ENCODE results near the gene ELL2.
A peak's percentile ranks its signal among the peaks of the same experiment; 100 is the strongest.

ELL2 gene

GRCh38 chr5:95951916-95952315, 9.7 kb downstream of the ELL2 start:
- H3K27me3 ChIP-seq (replicated peaks; ENCODE audit: insufficient read depth, low read length) = no peaks in the 10 kb centered on the region
- no peaks in the 10 kb centered on the region for H3K9me2 ChIP-seq (replicated peaks; ENCODE audit: insufficient read depth, low read length)
- H3K9me3 ChIP-seq (replicated peaks; ENCODE audit: insufficient read depth, low read length) = no peaks in the 10 kb centered on the region
- DNase-seq = no peak
- peaks cover 85% of the 10 kb centered on the region for H3K79me2 ChIP-seq (ENCODE audit: low read length)
- H3F3A ChIP-seq (ENCODE audit: insufficient read depth, low read length) = peaks cover 13% of the 10 kb centered on the region
- H3K36me3 ChIP-seq (replicated peaks; ENCODE audit: insufficient read depth, low read length) = no peaks in the 10 kb centered on the region
- H3K4me3 ChIP-seq (ENCODE audit: low read length) = no peak overlapping the region
- no peak overlapping the region for H3K9ac ChIP-seq (ENCODE audit: low read length)
- no peak for TF ChIP-seq EZH2 (optimal IDR thresholded peaks at IDR 0.05; ENCODE audit: low read depth, low read length)
- no peak for TF ChIP-seq EZH2phosphoT487 (IDR thresholded peaks at IDR 0.05; ENCODE audit: low read length)
- no peak for TF ChIP-seq CTCF (IDR thresholded peaks at IDR 0.05; ENCODE audit: low read length)
- no peak overlapping the region for H3K4me2 ChIP-seq (ENCODE audit: low read depth, low read length)
- peaks cover 22% of the 10 kb centered on the region for H3K4me1 ChIP-seq (ENCODE audit: low read length)
- H3K27ac ChIP-seq (ENCODE audit: low read length) = no peak overlapping the region
- no peak overlapping the region for H2AFZ ChIP-seq (ENCODE audit: low read length)
- H4K20me1 ChIP-seq (ENCODE audit: insufficient read depth, low read length) = peaks cover 10% of the 10 kb centered on the region; the same call in 1 of the 2 replicates

GRCh38 chr5:95949810-95950209, 11.8 kb downstream of the ELL2 start:
- H3K79me2 ChIP-seq (ENCODE audit: low read length) = peaks cover 85% of the 10 kb centered on the region
- H3K9ac ChIP-seq (ENCODE audit: low read length) = no peak overlapping the region
- H3K9me3 ChIP-seq (replicated peaks; ENCODE audit: insufficient read depth, low read length) = no peaks in the 10 kb centered on the region
- H3K36me3 ChIP-seq (replicated peaks; ENCODE audit: insufficient read depth, low read length) = no peaks in the 10 kb centered on the region
- no peaks in the 10 kb centered on the region for H3K9me2 ChIP-seq (replicated peaks; ENCODE audit: insufficient read depth, low read length)
- peak; percentile 81 for DNase-seq
- H3K4me3 ChIP-seq (ENCODE audit: low read length) = no peak overlapping the region
- no peaks in the 10 kb centered on the region for H3K27me3 ChIP-seq (replicated peaks; ENCODE audit: insufficient read depth, low read length)
- peaks cover 22% of the 10 kb centered on the region for H3K4me1 ChIP-seq (ENCODE audit: low read length)
- TF ChIP-seq EZH2phosphoT487 (IDR thresholded peaks at IDR 0.05; ENCODE audit: low read length) (no peak), EZH2 (optimal IDR thresholded peaks at IDR 0.05; ENCODE audit: low read depth, low read length) (no peak), CTCF (IDR thresholded peaks at IDR 0.05; ENCODE audit: low read length) (no peak)
- no peak overlapping the region for H2AFZ ChIP-seq (ENCODE audit: low read length)
- peaks cover 8% of the 10 kb centered on the region; the same call in 1 of the 2 replicates for H4K20me1 ChIP-seq (ENCODE audit: insufficient read depth, low read length)
- H3K4me2 ChIP-seq (ENCODE audit: low read depth, low read length) = peak overlapping the region; percentile 59
- H3K27ac ChIP-seq (ENCODE audit: low read length) = peak overlapping the region; percentile 20; the same call in 1 of the 2 replicates
- H3F3A ChIP-seq (ENCODE audit: insufficient read depth, low read length) = peaks cover 13% of the 10 kb centered on the region

GRCh38 chr5:95948631-95949030, 13.0 kb downstream of the ELL2 start:
- Histone ChIP-seq H2AFZ (ENCODE audit: low read length) (no peak overlapping the region), H4K20me1 (ENCODE audit: insufficient read depth, low read length) (peaks cover 8% of the 10 kb centered on the region; the same call in 1 of the 2 replicates), H3K4me2 (ENCODE audit: low read depth, low read length) (0 out of 2 replicates have a peak overlapping the region, but pooled peaks have one; percentile 59), H3F3A (ENCODE audit: insufficient read depth, low read length) (peaks cover 13% of the 10 kb centered on the region), H3K27me3 (replicated peaks; ENCODE audit: insufficient read depth, low read length) (no peaks in the 10 kb centered on the region), H3K9me2 (replicated peaks; ENCODE audit: insufficient read depth, low read length) (no peaks in the 10 kb centered on the region), H3K9ac (ENCODE audit: low read length) (no peak overlapping the region), H3K4me3 (ENCODE audit: low read length) (no peak overlapping the region), H3K4me1 (ENCODE audit: low read length) (peaks cover 22% of the 10 kb centered on the region), H3K79me2 (ENCODE audit: low read length) (peaks cover 88% of the 10 kb centered on the region), H3K36me3 (replicated peaks; ENCODE audit: insufficient read depth, low read length) (no peaks in the 10 kb centered on the region), H3K9me3 (replicated peaks; ENCODE audit: insufficient read depth, low read length) (no peaks in the 10 kb centered on the region), H3K27ac (ENCODE audit: low read length) (no peak overlapping the region)
- no peak for TF ChIP-seq EZH2phosphoT487 (IDR thresholded peaks at IDR 0.05; ENCODE audit: low read length)
- no peak for TF ChIP-seq CTCF (IDR thresholded peaks at IDR 0.05; ENCODE audit: low read length)
- TF ChIP-seq EZH2 (optimal IDR thresholded peaks at IDR 0.05; ENCODE audit: low read depth, low read length) = no peak
- DNase-seq = no peak
